ENCODE measurements around the gene CRACR2A.

Gene CRACR2A

DNA sequence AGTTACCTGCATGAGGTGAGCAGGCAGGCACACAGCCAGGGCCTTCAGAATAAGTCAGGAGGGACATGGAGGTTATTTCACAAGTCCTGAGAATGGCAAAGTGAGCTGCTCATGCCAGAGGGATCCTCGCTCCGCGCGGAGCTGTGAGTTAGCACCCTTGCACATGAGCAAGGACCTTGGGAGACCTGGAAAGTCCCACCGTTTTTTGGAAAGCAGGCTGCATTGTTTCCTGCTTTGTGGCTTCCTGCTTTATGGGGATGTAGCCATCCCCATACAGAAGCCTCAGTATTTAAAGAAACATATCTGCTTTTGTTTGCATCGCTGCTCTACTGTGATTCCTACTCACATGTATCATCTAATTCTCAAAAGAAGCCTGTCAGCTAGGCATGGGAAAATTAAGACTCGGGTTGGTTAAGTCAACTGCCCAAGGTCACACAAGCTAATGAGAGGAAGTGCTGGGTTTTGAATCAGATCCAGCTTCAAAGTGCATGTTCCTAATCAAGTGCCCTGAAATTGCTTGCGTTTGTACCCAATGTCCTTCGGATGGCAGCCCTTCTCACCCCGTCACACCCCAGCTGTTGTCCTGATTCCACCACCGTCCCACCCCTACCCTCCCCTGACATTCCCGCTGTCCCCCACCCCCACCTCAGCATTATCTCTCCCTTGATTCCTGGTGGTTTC, 106.2 kb downstream of the CRACR2A start:
- no peak for DNase-seq (ENCODE audit: low read depth)

DNA sequence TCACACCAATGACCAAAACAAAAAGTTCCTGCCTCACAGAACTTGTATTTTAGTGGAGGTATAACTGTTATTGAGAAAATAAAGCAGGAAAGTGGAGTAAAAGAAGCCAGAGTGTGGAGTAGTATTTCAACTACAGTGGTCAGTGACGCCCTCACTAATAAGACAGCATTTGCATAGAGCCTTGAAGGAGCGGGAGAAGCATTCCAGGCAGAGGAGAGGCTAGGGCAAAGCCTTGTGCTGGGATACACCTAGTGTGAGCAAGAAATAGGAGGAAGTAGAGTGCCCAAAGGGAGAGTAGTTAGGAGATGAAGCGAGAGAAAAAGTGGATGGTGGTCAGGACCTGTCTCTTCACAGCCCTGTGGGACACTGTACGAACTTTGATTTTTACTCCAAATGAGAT, 107.8 kb downstream of the CRACR2A start:
- DNase-seq (ENCODE audit: low read depth), result no peak

DNA sequence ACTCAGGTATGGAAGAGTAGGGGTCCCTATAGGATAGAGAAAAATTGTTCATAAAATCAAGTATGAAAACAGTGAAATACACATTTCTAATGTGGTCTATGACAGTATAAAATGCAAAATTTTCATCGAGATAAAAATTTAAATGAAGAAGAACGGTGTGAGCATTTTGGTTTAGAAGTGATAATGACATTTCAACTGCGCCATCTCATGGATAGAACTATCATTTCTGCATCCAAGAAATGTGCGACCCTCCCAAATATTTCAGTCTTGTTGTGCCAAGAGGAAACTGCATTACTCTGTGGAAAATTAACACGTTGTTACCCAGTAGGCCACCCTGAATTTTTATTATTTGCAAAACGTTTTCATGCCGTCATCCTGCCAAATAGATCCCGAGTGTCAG, 108.8 kb downstream of the CRACR2A start:
- no peak for DNase-seq (ENCODE audit: low read depth)

DNA sequence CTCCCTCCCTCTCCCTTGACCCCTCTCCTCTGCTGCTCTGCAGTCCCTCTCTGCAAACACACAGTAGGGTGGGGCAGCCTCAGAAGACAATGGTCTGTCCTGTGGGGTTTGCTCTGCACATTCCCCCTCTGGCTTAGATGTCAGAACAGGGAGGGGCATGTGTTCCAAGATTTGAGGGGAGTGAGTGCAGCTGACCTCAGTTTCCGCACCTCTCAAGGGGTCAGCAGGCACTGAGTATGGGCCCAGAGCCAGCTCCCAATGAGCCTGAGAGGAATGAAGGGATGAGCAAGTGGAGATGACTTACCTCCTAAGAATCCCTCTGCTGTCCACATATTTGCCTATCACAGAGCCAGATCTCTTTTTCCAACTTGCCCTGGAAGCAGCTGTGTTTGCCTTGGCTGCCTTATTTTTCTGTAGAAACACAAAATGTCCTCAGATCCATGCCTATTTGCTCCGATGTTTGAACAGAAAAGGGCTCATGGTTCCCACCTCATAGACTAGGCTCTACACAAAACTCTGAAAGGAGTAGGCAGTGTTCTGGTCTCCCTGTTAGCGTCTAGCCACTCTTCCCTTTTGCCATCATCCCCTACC, 111.4 kb downstream of the CRACR2A start:
- no peak for DNase-seq (ENCODE audit: low read depth)

DNA sequence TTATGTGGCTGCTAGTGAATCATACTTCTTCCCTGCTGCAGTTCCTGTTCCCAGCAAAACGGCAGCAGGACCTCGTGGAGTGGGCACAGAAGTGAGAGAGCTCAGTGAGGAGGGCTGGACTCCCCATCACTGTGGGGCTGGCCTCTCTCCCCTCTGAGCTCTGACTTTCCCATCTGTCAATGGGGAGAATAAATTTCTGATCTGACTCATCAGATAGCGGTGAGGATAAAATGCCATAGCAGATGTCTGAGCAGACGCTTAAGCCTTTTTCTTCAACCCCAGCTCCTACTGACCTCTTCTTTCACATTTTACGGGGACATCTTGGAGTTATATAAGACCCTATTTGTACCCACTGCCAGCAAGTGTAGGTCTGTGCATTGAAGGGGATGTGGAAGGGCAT, 116.6 kb downstream of the CRACR2A start:
- no peak for DNase-seq (ENCODE audit: low read depth)

DNA sequence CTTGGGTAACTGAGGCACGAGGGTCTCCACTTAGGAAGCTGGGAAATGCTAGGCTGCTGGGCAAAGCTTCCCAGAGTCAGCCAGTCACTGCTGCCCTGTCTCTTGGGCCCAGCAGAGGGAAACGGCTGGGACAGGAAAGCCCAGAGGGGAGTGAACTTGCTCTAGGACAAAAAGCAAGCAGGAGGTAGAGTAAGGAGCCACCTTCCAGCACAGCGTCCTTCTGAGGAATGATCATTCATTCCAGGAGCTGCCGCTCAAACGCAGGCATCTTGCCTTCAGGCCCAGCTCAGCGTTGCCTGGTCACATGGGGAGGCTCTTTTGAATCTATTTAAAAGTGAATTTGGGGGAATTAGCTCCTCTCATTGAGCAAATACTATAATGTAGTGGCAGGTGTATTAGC, 118.6 kb downstream of the CRACR2A start:
- no peak for DNase-seq (ENCODE audit: low read depth)

DNA sequence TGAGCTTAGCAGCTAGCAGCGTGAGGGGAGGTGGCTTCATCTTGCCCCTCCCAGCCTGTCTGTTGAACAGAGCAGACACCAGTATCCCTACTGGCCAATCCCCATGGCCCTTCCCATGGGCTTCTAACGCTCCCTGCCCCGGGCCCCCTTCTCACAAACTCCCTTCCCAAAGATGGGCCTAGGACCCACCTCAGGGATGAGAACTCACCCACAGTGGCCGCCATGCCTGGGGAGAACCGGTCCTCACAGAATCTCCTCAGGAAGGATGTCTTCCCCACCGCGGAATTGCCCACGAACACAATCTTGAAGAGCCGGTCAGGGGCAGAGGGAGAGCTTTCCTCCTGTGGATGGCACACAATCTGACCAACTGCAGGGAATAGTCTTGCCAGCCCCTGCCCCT, 119.5 kb downstream of the CRACR2A start:
- DNase-seq (ENCODE audit: low read depth), result no peak

DNA sequence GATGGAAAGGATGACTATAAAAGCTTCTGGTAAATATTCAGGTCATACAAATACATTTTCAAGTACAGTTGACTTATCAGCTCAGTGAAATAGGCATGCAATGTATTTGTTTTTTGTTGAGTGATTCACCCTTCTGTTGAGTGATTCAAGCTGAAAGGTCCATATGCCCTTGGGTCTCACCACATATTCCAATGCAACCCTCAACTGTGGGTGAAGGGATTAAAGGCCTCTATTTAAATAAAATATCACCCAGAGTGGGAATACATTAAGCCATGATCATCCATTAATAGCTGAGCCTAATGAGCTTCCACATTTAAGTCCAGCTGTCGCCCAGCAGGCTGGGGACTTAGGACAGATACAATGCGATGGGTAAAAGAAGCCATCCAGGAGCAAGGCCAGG, 120.2 kb downstream of the CRACR2A start:
- no peak for DNase-seq (ENCODE audit: low read depth)

DNA sequence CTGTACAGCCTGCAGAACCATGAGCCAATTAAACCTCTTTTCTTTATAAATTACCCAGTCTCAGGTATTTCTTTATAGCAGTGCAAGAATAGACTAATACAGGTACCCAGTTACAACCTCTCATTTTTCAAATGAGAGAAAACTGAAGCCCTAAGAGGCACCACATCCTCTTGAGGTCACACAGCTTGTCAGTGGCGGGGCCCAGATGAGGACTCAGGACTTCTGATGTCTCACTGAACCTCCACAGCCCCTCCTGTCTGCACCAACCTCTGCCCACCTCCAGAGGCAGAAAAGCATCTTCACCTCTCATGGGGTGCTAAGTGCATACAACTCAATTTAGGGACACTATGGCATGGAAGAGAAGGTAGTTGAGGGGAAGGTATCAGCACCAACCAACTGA, 120.7 kb downstream of the CRACR2A start:
- DNase-seq (ENCODE audit: low read depth), result no peak

DNA sequence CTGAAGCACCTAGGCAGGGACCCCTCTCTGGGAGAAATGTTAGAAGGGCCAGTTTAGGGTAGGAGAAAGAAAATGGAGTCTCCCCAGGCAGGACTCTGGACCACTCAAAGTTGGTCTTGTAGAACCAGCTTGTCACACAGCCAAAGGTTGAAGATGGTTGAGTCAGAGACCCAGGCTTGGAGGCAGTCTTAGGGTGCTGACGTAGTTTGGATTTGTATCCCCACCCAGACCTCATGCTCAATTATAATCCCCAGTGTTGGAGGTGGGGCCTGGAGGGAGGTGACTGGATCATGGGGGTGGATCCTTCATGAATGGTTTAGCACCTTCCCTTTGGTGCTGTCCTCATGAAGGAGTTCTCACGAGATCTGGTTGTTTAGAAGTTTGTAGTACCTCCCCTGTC, 121.2 kb downstream of the CRACR2A start:
- no peak for DNase-seq (ENCODE audit: low read depth)

DNA sequence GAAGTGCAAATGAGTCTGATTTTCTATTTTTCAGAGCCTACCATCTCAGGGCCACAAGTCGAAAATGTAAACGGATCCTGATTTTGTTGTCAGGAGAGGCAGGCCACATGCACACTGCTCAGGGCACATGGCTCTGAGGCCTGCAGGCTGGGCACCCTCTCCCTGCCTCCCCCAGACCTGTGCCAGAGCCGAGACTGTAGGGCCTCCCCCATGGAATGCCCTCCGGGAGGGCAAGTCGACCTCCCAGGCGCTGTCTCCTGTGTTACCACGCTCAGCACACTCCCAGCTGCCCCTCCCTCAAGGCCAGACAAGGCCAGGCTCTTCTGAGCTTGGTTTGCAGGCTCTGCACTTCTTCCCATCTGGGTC, 121.7 kb downstream of the CRACR2A start:
- DNase-seq (ENCODE audit: low read depth), result no peak

DNA sequence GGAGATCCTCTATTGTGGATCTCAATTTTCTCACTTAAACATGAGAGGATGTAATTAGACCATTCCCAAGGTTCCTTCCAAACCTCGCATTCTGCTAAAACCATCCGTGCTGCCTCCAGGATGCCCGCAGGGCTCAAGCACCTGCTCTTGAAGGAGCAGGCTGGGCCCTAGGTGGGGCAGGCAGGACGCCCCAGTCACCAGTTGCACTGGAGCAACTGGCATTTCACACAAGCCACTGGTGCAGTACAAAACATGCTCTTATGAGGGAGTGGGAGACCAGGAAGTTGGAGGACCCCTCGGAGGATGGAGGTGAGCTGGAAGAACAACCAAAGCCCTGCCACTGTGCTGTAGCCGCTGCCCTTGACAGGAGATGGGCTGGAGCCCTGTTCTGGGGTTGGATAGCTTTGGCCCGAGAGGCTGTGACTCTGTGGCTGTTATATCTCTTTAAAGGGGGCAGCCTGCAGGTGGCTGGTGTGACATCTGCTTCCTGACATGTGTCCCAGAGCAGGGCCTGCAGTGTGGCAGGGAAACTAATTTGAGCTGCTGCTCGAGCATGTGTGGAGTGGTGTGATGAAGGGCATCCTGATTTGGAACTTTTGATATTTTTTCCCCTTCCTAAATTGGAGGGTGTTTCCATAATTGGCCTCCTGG, 122.2 kb downstream of the CRACR2A start:
- no peak for DNase-seq (ENCODE audit: low read depth)

DNA sequence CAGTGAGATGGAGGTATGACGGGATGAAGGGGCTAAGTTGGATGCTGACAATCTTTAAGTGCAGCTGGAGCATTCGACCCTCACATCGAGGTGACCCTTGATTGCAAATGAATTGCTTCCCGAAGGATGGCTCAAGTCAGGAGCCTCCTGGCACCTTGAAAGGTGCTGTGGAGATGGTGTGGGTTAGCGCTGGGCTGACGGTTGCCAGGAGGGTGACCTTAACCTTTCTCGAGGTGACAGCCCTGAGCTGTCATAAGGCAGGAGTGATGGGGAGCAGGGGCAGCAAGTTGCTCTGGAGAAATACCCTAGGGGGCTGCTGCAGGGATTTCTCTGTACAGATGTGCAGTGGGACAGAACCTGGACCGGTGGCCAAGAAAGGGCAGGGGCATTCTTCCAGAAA, 122.8 kb downstream of the CRACR2A start:
- DNase-seq (ENCODE audit: low read depth), result no peak

DNA sequence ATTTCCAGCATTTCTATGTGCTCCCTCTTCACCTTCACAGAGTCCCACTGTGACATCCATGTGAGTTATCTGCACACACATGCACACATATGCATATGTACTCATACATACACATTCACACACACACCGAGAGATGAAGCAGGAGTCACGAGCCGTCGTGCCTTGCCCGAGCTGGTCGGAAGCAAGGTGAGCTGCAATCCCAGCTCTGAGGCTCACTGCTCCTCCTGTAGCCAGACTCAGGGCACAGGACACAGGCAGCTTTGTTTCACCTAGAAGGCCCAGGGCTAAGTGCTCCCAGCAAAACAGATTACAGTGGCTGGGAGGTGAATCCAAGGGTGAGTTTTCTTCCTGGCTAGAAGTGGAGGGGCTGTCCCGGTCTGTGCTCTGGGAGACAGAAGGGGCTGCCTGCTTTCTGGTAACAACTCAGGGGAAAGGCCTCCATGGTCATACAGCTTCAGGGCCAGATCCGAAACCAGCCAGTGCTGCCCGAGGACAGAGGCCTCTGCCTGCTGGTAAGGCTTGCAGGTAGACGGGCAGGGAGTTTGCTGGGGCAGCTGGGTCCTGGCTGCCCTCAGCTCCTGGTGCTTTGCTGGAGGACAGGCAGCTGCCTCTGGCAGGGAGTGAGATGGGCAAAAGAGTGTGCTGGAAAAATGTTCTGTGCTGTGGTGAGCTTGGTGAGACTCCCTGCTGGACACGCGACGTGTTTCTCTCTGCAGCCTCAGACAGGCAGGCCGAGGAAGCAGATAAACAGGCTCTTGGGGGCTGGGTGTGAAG, 123.7 kb downstream of the CRACR2A start:
- DNase-seq (ENCODE audit: low read depth), result no peak

DNA sequence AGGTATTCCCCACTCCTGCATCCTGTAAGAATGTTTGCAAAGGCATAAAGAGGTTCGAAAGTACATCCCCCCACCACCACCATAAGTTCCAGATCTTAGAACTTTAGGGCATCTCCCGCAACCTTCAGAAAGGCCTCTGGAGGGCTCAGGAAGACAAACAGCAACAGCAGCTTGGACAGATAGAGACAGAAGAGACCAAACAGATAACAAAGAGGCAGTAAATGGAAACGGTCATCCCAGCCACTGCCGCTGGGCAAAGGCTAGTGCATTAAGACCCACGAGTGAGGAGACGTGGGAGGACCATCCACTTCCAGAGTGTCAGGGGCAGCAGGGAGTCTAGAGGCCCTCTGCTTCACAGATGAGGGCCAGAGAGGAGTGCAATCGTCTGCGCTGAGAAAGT, 124.3 kb downstream of the CRACR2A start:
- no peak for DNase-seq (ENCODE audit: low read depth)

DNA sequence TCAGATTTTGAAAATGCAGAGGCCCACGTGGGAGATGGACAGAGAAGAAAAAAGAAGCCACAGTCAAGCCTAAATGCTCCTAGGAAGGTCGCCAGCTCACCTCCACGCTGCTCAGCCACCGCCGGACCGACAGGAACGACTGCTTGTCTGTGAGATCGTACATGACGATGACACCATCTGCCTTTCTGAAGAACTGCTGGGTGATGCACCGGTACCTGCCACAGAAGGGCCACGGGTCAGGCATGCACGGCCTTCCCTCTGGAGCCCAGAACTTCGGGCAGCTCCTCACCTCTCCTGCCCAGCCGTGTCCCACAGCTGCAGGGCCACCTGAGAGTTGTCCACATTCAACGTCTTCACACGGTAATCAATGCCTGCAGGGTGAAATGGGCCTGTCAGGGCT, 125.6 kb downstream of the CRACR2A start:
- no peak for DNase-seq (ENCODE audit: low read depth)

DNA sequence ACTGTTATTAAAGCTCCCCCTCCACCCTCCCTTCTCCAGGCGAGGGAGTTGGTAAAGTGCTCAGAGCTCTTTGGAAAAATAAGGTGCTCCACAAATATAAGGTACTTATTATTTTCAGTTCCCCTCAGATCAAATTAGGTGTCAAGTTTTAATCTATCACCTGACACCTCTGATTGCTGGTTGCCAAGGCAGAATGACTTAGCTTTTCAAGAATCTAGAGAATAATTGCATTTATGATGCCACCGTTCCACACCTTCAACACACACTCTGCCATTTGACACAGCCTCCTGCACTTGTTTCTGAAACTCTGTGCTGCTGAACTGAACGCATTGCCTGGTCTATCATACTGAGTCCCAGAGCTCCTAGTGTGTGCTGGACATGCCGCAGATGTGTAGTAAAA, 128.6 kb downstream of the CRACR2A start:
- no peak for DNase-seq (ENCODE audit: low read depth)

DNA sequence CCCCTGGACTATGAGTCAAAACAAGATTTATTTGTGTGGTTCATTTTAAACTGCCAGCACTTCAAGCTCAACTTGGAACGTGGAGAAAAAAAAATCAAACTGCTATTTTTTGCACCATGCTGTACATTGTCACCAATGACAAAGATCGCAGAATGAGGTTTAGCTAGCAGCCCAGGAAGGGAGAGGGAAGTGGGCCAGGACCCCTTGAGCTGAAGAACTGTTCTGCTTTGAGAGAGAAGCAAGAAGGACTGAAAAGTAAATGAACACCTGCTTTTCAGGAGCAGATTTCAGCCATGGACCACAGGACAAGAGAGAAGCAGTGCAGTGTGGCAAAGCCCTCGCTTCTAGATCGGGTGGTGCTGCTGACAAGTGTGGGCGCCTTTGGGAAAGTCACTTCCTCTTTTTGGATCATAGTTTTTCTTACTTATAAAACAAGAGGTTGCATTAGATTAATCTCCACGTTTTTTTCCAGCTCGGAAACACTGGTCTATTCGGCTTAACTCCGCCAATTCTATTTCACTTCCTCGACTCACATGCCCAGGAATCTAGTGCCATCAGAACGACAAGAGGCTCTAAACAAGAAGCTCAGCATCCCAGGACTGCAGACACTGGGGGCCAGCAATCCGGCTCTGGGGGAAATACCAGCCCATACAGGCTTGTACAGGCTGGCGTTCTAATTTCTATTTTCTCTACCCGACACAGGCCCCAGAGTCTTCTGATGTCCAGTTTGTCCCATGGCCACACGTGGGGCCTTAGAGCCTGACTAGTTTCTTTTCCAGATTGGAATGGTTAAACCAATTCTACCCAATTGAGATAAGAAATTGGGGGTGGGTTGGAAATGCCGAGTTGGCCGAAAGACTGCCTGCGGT, 129.9 kb downstream of the CRACR2A start:
- DNase-seq (ENCODE audit: low read depth), result no peak

DNA sequence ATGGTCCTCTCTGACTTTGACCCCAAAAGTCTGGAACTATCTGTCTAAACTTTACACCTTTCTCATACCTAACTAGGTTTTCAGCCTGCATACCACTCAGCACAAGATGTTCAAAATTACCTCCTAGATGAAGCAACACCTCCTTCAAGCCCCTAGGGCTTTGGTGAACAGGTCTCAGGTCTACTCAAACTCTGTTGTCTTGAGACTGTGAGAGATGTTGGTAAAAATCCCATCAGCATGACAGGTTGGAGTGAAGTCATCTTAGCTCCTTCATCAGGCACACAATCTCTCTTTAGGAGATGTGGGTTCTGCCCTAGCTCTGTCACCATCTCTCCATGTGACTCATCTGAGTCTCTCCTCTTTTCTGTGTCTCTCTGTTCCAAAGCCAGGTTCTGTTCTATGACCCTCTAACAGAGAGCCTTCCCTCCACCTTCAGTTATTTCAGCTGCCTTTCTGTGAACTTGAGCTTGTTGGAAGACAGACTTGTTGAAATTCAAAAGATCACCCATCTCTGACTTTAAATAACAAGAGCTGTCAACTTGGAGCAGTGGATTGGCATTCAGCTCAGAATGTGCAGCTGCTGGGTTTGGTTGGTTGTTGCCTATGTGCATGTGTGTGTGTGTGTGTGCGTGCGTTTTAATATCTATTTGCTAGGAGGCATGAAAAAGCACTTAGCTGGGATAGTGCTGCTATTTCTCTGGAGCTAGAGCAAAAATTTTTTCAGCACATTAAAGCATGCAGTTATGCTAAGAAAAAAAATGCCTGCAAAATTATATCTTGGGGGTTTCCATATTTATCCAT, 130.7 kb downstream of the CRACR2A start:
- no peak for DNase-seq (ENCODE audit: low read depth)

DNA sequence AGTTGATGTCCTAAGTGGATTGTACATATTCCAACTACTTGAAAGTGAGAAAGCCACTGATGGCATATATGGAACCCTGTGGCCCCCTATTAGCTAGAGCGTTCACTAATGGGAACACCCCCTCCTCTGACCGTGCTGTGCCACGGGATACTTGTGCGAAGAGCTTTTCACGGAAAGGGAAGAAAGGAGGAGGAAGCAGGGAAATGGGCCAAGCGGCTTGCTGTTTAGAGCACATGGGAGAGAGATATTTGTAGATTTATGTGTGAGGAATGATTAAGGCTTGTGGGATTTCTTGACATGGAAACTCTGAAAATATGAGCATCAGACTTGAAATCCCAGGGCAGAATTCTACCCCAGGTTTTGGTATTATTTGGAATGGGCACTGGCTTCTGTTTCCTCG, 132.1 kb downstream of the CRACR2A start:
- no peak for DNase-seq (ENCODE audit: low read depth)

DNA sequence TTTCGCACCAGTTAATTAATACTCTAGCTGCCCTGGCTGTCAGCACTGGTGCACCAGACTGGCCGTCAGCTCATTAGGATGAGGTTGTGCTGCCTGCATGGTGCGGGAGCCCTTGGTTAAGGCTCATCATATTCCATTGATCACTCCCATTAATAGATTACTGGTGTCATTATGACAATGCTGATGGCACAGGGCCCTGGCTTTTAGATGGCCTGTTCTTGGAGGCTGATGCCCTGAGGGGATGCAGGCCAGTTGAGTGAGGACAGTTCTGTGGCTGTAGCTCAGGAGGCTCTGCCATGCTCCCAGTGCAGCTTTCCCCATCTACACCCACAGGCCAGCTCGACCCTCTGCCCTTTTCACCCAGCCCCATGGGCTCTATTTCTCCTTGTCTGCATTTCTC, 135.3 kb downstream of the CRACR2A start:
- DNase-seq (ENCODE audit: low read depth), result no peak
